Renal pelvis (tissue), 4 donors: ENCODE results near the gene WNT1. TPM values are rescaled to one million over a fixed set of nuclear protein-coding genes. Genes with fewer than 3 reads are reported as not detected.

Experiments
- DNase-seq: peaks from one replicate; pipeline ENCODE4 v3.0.0-alpha.2; 2013
- polyA plus RNA-seq, 3 donors: library from polyadenylated mRNA; unstranded; fragments of 120-200 nt; gene quantifications; one replicate each; pipeline ENCODE4 v1.2.1, GENCODE V29; 2013; ENCODE audit not compliant: insufficient read length in 3 of 3

Gene WNT1
- polyA plus RNA-seq, 3 donors = not detected

DNA sequence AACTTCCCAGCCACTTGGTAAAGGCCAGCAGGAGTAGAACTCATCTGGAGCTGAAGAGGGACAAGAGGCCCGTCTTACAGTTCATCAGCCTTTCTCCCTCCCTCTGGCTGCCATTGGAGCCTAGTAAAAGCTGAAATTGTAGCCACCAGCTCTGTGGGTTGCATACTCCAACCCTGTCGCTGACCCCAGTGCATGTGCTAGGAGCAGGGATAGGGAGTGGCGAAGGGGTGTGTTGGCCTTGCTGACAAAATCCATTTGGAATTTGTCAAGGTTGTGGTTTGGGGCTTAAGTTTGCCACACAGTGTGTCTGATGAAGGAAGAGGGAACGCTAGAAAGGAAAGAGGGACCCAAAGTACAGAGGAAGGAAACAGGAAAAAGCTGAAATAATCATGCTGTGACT is 16.8 kb upstream of the WNT1 start:
- no peak for DNase-seq

GRCh38 chr12:48961801-48962200 is 16.3 kb upstream of the WNT1 start:
- no peak for DNase-seq

- DNase-seq = no peak
Measured at GRCh38 chr12:48965298-48965838, 12.8 kb upstream of the WNT1 start.

- DNase-seq = no peak
Measured at GRCh38 chr12:48966177-48966895, 11.8 kb upstream of the WNT1 start.

GRCh38 chr12:48967991-48968390 is 10.1 kb upstream of the WNT1 start:
- no peak for DNase-seq

DNA sequence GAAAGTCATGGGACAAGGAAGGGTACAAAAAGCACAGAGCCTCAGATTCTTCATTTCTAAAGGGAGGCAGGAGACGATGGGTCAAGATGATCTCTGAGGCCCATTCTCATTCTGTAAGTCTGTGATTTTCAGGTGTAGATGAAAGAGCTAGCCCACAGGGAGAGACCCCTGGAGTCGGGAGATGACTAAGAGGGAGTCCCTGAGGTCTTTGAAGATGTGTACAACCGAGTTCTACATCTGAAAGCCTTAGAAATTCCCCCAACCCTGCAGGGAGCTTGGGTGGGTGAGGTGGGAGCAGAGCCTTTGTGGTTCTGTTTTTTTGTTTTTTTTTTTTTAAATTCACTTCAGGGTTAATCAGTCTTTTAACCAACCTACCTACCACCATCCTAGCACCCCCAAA is 9.7 kb upstream of the WNT1 start:
- DNase-seq = no peak

GRCh38 chr12:48969160-48969771 is 8.9 kb upstream of the WNT1 start:
- DNase-seq = no peak

- no peak for DNase-seq
Measured at GRCh38 chr12:48969833-48970701, 8.1 kb upstream of the WNT1 start.

DNA sequence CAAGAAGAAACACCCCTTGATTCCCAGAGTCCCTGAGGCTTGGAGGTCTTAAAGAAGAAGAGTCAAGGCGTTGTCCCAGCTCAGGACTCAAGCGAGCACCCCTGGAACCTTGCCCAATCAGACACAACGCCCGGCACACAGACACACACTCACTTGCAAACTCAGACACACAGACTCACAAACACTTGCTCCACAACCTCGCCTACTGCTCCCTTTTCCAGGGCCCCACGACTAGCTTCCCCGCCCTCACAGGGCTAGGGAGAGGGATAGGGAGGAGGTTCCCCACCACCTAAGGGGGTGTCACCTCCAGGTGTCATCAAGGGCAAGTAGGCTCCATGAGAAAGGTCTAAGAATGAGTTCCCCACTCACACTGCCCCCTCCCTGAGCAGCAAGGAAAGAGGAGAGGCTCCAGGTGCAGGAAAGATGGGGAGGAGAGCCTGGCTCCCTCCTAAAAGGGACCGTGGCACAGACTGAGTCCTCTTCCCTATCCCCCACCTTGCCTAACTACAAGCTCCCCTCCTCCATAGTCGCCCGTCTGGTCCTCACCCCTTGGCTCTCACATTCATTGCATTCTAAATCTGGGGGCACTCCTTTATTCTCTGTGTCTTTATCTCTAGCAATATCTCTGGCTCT is 7.3 kb upstream of the WNT1 start:
- DNase-seq = no peak

DNA sequence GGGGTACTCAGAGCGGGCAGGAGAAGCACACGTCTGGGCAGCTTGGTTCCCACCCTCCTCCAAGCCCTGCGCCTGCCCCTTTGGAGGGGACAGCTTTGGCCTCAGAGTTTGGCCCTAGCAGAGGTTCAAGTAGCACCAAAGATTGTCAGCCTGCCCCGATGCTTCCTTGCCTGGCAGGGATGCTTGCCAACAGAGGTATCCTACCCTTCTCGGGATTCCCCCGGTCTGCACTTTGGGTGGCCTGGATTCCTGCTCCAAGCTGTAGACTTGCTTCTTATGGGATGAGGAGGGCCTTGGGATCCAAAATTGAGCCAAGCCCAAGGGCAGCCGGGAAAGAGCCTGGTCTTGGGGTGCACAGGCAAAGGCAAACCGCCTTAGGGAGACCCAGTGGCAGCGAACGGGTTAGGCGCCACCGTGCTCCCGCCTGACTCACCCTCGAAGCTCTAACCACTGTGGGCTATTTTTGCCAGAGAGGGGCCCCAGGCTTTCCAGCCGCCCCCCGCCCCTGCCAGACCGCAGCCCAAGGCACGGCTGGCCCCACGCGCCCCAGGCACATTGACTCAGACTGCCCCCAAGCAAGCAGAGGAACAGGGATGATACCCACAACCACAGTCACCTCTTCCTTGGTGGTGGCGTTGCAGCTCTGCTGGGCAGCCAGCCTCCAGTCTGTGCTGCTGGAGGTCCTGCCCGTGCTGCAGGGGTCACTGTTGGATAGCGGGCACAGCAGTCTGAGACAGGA is 5.7 kb upstream of the WNT1 start:
- no peak for DNase-seq

DNA sequence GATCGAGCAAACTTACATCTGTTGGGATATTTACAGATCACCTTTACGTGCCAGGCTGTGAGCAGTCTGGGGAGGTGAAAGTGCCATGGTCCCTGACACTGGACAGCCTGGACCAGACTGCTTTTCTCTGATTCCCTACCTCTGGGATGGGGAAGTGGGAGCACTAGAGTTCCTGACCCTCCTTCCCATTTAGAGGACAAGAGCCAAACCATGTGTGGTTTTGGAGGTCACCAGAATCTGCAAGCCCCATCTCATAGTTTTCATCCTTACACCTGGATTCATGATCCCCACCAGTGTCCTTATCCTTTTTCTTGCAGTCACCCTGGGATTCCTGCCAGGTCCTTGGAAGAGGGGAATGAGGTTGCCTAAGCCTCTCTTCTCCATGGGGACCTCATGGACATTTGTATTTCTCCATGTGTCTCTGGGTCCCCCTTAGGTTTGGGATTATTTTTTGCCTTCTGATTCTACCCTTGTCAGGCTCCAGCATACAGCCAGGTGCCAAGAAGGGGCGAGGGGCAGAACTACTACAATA is 5.1 kb upstream of the WNT1 start:
- DNase-seq = no peak

- DNase-seq = no peak
Measured at GRCh38 chr12:48973531-48973930, 4.6 kb upstream of the WNT1 start.

- DNase-seq = no peak
Measured at GRCh38 chr12:48973941-48974673, 4.0 kb upstream of the WNT1 start.

DNA sequence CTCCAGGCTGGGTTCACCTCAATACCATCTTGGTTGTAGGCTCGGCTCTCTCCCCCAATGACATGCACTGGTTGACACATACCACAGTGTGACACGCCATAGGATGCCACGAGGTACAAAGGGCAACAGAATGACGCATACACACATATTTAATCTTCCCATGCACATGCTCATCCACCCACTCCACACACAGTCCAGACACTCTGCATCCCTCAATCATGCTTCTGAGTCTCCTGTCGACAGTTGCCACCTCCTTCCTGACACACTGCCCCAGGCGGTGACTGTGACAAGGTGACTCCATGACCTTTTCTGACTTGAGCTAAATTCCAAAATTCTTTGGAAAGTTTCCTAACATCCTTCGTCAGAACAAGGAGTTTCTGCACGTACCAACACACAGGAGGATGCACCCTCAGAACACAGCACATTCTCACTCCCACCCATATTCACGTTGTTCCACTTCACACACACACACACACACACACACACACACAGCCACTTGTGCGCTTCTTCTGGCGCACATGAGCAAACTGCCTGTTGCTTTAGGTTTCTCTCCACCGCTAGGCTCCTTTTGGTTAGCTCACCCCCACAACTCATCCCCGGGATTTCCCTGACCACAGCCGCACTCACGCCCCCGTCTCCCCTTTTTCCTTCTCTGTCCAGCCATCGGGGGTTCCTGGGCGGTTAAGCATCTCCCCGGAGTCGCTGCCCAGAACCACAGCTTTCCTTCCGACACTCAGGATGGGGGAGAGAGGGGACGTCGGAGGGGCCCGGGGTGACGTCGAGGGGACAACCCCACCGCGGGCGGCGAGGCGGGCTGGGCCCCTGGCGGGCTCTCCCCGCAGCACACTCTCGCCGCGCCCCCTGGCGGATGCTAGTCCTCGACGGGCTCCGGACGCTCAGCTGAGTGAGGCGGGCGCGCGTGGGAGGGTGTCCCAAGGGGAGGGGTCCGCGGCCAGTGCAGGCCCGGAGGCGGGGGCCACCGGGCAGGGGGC is 536 bp upstream of the WNT1 start:
- DNase-seq = no peak

GRCh38 chr12:48978741-48979601 is 849 bp downstream of the WNT1 start:
- no peak for DNase-seq

DNA sequence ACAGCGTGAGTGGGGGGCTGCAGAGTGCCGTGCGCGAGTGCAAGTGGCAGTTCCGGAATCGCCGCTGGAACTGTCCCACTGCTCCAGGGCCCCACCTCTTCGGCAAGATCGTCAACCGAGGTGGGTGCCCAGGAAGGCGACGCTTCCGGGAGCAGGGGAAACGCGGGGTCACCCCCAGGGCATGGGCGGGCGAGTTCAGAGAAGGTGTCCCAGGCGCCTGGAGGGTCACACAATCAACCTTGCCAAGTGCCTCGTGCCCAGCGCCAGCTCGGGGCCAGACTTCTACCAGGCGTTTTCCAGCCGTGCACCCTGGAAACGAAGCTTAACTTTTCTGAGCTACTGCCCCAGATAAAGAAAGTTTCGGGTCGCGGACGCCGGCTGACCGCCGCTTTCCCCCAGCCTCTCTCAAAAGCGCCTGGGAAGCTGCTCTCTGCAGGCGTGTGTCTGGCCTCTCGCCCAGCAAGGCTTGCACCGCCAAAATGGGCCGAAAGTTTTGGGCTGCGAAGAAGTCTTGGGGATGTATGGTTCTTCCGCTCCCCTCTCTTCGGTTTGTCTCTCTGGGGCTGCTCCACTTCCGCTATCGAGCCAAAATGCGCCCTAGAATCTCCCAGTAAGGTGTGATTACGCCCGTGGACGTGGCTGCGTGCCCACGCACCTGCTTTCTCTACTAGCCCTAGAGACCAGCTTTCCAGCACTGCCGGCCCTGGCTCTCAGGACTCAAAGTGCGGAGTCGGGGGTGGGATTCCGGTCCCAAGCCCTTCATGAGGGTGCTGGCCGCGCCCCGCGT is 1.7 kb downstream of the WNT1 start:
- DNase-seq = no peak

- DNase-seq = no peak
Measured at GRCh38 chr12:48980389-48980952, 2.3 kb downstream of the WNT1 start.
